GM23338 (cell line): ENCODE measurements around the gene ZNF300. TPM values are rescaled to one million over a fixed set of nuclear protein-coding genes. Genes with fewer than 3 reads are reported as not detected.

Experiments used
- ATAC-seq: fragments of 200-7000 bp; cut with Tn5 transposase; 3 replicates; pipeline ENCODE4 v1.9.1; 2020
- DNase-seq: peaks from one replicate; pipeline ENCODE4 v3.0.0-alpha.2; 2015; ENCODE audit warnings: low spot score
- H2AFZ ChIP-seq: fragments of 200-600 bp; sonication (generic); 2 replicates; pipeline ENCODE4 v1.8.0; 2016; ENCODE audit warnings: antibody characterized with exemption, mild to moderate bottlenecking, moderate library complexity
- H3F3A ChIP-seq: fragments of 200-600 bp; sonication (generic); replicated peaks from 2 replicates; pipeline ENCODE4 v1.8.0; 2017; ENCODE audit warnings: antibody characterized with exemption, mixed run types, low read depth
- H3K27ac ChIP-seq: fragments of 200-600 bp; sonication (generic); 2 replicates; pipeline ENCODE4 v1.6.1; 2016; ENCODE audit warnings: low read depth
- H3K27me3 ChIP-seq: fragments of 200-600 bp; sonication (generic); 2 replicates; pipeline ENCODE4 v1.8.0; 2016; ENCODE audit warnings: mild to moderate bottlenecking, mixed run types, moderate library complexity; ENCODE audit not compliant: insufficient read depth
- H3K36me3 ChIP-seq: fragments of 200-600 bp; sonication (generic); 2 replicates; pipeline ENCODE4 v1.8.0; 2016; ENCODE audit warnings: mild to moderate bottlenecking; ENCODE audit not compliant: insufficient read depth
- H3K4me1 ChIP-seq: fragments of 200-600 bp; sonication (generic); 2 replicates; pipeline ENCODE4 v1.8.0; 2016; ENCODE audit warnings: mild to moderate bottlenecking, moderate library complexity; ENCODE audit not compliant: insufficient read depth
- H3K4me2 ChIP-seq: fragments of 200-600 bp; sonication (generic); 2 replicates; pipeline ENCODE4 v1.7.1; 2017; ENCODE audit warnings: mixed run types
- H3K4me3 ChIP-seq: fragments of 200-600 bp; sonication (generic); 2 replicates; pipeline ENCODE4 v1.6.1; 2016; ENCODE audit warnings: mixed run types
- H3K79me2 ChIP-seq: fragments of 200-600 bp; sonication (generic); replicated peaks from 2 replicates; pipeline ENCODE4 v1.8.0; 2017; ENCODE audit warnings: mild to moderate bottlenecking; ENCODE audit not compliant: insufficient read depth
- H3K9me2 ChIP-seq: fragments of 200-600 bp; sonication (generic); 2 replicates; pipeline ENCODE4 v1.8.0; 2017; ENCODE audit not compliant: insufficient read depth
- H4K20me1 ChIP-seq: fragments of 200-600 bp; sonication (generic); replicated peaks from 2 replicates; pipeline ENCODE4 v1.8.0; 2017; ENCODE audit warnings: mild to moderate bottlenecking; ENCODE audit not compliant: insufficient read depth
- H3K27ac Mint-ChIP-seq: 2 replicates; pipeline ENCODE4 v1.8.0; 2020; ENCODE audit warnings: inconsistent platforms, mild to moderate bottlenecking, moderate library complexity, mixed read lengths
- H3K27me3 Mint-ChIP-seq: 3 replicates; pipeline ENCODE4 v1.8.0; 2022; ENCODE audit warnings: low read depth, mild to moderate bottlenecking, moderate library complexity, mixed read lengths, inconsistent platforms; ENCODE audit not compliant: insufficient read depth, poor library complexity
- H3K36me3 Mint-ChIP-seq: 3 replicates; pipeline ENCODE4 v1.8.0; 2021; ENCODE audit warnings: low read depth, mild to moderate bottlenecking, inconsistent platforms, moderate library complexity, mixed read lengths
- H3K4me1 Mint-ChIP-seq: 3 replicates; pipeline ENCODE4 v1.8.0; 2020; ENCODE audit warnings: mild to moderate bottlenecking, inconsistent platforms, mixed read lengths
- H3K4me3 Mint-ChIP-seq: 3 replicates; pipeline ENCODE4 v1.8.0; 2021; ENCODE audit warnings: moderate library complexity, mild to moderate bottlenecking, inconsistent platforms, mixed read lengths
- H3K9me3 Mint-ChIP-seq: 3 replicates; pipeline ENCODE4 v1.8.0; 2020; ENCODE audit warnings: moderate library complexity, mild to moderate bottlenecking, inconsistent platforms, mixed read lengths
- CREB1 ChIP-seq: fragments of 250-450 bp; sonication (Bioruptor Pico); IDR thresholded peaks from 2 replicates; pipeline ENCODE4 v1.5.0; 2020; ENCODE audit warnings: low read depth, mild to moderate bottlenecking, moderate library complexity
- ETS1 ChIP-seq: IDR thresholded peaks from 2 replicates; pipeline ENCODE4 v1.6.1; 2016; ENCODE audit warnings: antibody characterized with exemption
- EZH2 ChIP-seq: fragments of 200-600 bp; sonication (generic); IDR thresholded peaks from one replicate; pipeline ENCODE4 v1.8.0; 2017; ENCODE audit warnings: antibody characterized with exemption, mild to moderate bottlenecking, low read depth; ENCODE audit not compliant: unreplicated experiment
- EZH2phosphoT487 ChIP-seq: fragments of 200-600 bp; sonication (generic); IDR thresholded peaks from one replicate; pipeline ENCODE4 v1.8.1; 2018; ENCODE audit warnings: antibody characterized with exemption; ENCODE audit not compliant: unreplicated experiment
- NANOG ChIP-seq: IDR thresholded peaks from 2 replicates; pipeline ENCODE4 v1.6.1; 2016; ENCODE audit warnings: antibody characterized with exemption, borderline replicate concordance
- REST ChIP-seq: IDR thresholded peaks from one replicate; pipeline ENCODE4 v1.6.1; 2018; ENCODE audit warnings: antibody characterized with exemption; ENCODE audit not compliant: unreplicated experiment
- ZNF114 ChIP-seq: fragments of 250-450 bp; sonication (Bioruptor Pico); IDR thresholded peaks from 2 replicates; pipeline ENCODE4 v1.5.0; 2020; ENCODE audit warnings: mild to moderate bottlenecking, moderate library complexity
- ZNF331 ChIP-seq: fragments of 250-450 bp; sonication (Bioruptor Pico); IDR thresholded peaks from 2 replicates; pipeline ENCODE4 v1.5.0; 2020; ENCODE audit warnings: low read depth, mild to moderate bottlenecking, moderate library complexity
- polyA plus RNA-seq: library from polyadenylated mRNA; unstranded; fragments of >200 nt; fragmentation: Nextera tagmentation; extraction: Ambion mirVana; gene quantifications from 2 replicates; pipeline ENCODE4 v1.2.1, GENCODE V29; 2016
- total RNA-seq: library from RNA; depleted of rRNA; stranded (reverse); fragments of >200 nt; shearing (Covaris generic); gene quantifications from 2 replicates; pipeline ENCODE4 v1.2.3, GENCODE V29; 2014
- TF ChIP-seq, protein P1 (sequence below), 2 experiments: fragments of 200-600 bp in 1 of 2; sonication (generic) in 1 of 2; conservative IDR thresholded peaks; 2 replicates each; pipeline versions ENCODE4 v1.5.1 to v1.6.1; 2016 to 2017; ENCODE audit warnings: antibody characterized with exemption in 2 of 2, low read depth in 2 of 2, mild to moderate bottlenecking in 2 of 2, moderate library complexity in 1 of 2

ZNF300 gene
- total and polyA plus RNA-seq, 2 experiments from 2014 or later, result 15.1 to 25.9 TPM

GRCh38 chr5:150945947-150946346 lies 41.2 kb upstream of the ZNF300 start (continued):
- TF ChIP-seq EZH2phosphoT487 (no peak), NANOG (no peak)
- TF ChIP-seq, protein P1, sequence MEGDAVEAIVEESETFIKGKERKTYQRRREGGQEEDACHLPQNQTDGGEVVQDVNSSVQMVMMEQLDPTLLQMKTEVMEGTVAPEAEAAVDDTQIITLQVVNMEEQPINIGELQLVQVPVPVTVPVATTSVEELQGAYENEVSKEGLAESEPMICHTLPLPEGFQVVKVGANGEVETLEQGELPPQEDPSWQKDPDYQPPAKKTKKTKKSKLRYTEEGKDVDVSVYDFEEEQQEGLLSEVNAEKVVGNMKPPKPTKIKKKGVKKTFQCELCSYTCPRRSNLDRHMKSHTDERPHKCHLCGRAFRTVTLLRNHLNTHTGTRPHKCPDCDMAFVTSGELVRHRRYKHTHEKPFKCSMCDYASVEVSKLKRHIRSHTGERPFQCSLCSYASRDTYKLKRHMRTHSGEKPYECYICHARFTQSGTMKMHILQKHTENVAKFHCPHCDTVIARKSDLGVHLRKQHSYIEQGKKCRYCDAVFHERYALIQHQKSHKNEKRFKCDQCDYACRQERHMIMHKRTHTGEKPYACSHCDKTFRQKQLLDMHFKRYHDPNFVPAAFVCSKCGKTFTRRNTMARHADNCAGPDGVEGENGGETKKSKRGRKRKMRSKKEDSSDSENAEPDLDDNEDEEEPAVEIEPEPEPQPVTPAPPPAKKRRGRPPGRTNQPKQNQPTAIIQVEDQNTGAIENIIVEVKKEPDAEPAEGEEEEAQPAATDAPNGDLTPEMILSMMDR (conservative IDR thresholded peaks at IDR 0.05; ENCODE audit: low read depth in 2 of 2), result no peak

GRCh38 chr5:150945486-150945885 lies 40.7 kb upstream of the ZNF300 start:
- H3F3A ChIP-seq, result no peaks in the 10 kb centered on the region
- no peaks in the 10 kb centered on the region for H3K9me2 ChIP-seq
- peaks cover 1% of the 10 kb centered on the region for H3K27me3 Mint-ChIP-seq
- H3K4me3 ChIP-seq, result no peak overlapping the region
- H3K9me3 Mint-ChIP-seq, result peaks cover 82% of the 10 kb centered on the region
- ATAC-seq (no peak), DNase-seq (no peak)
- H3K27me3 ChIP-seq, result no peaks in the 10 kb centered on the region
- no peak overlapping the region for H3K27ac ChIP-seq
- no peaks in the 10 kb centered on the region for H3K79me2 ChIP-seq
- H3K4me2 ChIP-seq, result no peak overlapping the region
- no peaks in the 10 kb centered on the region for H3K4me1 Mint-ChIP-seq
- H3K36me3 Mint-ChIP-seq, result peaks cover 38% of the 10 kb centered on the region
- no peak overlapping the region for H2AFZ ChIP-seq
- H3K27ac Mint-ChIP-seq, result no peak overlapping the region
- H3K4me3 Mint-ChIP-seq, result peak overlapping the region; percentile 65; the same call in 2 of the 3 replicates
- 0 out of 2 replicates have a peak, but pooled peaks cover 4% of the 10 kb centered on the region for H3K36me3 ChIP-seq
- TF ChIP-seq ZNF114 (CRISPR knock-in tag), result no peak
- no peak for TF ChIP-seq EZH2
- TF ChIP-seq REST, result no peak
- TF ChIP-seq NANOG, result no peak
- TF ChIP-seq ETS1, result no peak
- no peak for TF ChIP-seq EZH2phosphoT487
- no peak for TF ChIP-seq CREB1 (CRISPR knock-in tag)
- no peak for TF ChIP-seq ZNF331 (CRISPR knock-in tag)
- TF ChIP-seq, protein P1 (conservative IDR thresholded peaks at IDR 0.05; ENCODE audit: low read depth in 2 of 2), result no peak
- no peaks in the 10 kb centered on the region for H4K20me1 ChIP-seq
- no peaks in the 10 kb centered on the region for H3K4me1 ChIP-seq
